ENCODE results near the gene SAMD4A. TPM values are rescaled to one million over a fixed set of nuclear protein-coding genes. Genes with fewer than 3 reads are reported as not detected.
"Not testable (repeated sequence)": the region's sequence is repeated elsewhere in the genome, so short reads cannot be mapped to it uniquely, and the experiment has no call there.

Gene SAMD4A
- total RNA-seq, 4 donors from 2014 or later = 39.8 to 53.3 (median 48.0) TPM

DNA sequence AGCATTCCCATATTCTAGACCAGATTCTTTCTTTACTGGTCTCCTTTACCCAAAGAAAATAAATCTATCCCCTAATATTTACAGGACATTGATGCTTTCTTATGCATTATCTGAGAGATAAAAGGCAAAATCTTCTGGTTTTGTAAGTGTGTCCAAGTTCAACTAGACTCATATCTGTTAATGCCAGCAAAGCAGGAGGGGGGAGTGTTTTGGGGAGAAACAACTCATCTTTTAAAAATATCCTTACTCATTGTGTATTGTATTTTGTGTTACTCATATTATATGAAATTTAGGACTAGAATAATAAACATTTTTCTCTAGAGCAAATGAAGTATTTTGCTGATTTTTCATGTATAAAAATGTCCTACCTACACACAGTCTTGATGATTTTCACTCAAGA lies 54.8 kb downstream of the SAMD4A start:
- Histone ChIP-seq H3K36me3 (peaks cover 0 to 4% (median 0%) of the 10 kb centered on the region in 3 donors), H3K27ac (no peak overlapping the region), H3K4me3 (no peak overlapping the region), H3K9me3 (peaks cover 0 to 3% (median 0%) of the 10 kb centered on the region in 4 donors), H3K27me3 (no peaks in the 10 kb centered on the region), H3K4me1 (peaks cover 0 to 27% (median under 1%) of the 10 kb centered on the region in 4 donors)
- DNase-seq (ENCODE audit: low spot score in 2 of 2) = no peak
- TF ChIP-seq POLR2A (IDR thresholded peaks at IDR 0.05) (no peak), EP300 (IDR thresholded peaks at IDR 0.05) (no peak)
- TF ChIP-seq, protein P1, sequence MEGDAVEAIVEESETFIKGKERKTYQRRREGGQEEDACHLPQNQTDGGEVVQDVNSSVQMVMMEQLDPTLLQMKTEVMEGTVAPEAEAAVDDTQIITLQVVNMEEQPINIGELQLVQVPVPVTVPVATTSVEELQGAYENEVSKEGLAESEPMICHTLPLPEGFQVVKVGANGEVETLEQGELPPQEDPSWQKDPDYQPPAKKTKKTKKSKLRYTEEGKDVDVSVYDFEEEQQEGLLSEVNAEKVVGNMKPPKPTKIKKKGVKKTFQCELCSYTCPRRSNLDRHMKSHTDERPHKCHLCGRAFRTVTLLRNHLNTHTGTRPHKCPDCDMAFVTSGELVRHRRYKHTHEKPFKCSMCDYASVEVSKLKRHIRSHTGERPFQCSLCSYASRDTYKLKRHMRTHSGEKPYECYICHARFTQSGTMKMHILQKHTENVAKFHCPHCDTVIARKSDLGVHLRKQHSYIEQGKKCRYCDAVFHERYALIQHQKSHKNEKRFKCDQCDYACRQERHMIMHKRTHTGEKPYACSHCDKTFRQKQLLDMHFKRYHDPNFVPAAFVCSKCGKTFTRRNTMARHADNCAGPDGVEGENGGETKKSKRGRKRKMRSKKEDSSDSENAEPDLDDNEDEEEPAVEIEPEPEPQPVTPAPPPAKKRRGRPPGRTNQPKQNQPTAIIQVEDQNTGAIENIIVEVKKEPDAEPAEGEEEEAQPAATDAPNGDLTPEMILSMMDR (IDR thresholded peaks at IDR 0.05) = no peak

DNA sequence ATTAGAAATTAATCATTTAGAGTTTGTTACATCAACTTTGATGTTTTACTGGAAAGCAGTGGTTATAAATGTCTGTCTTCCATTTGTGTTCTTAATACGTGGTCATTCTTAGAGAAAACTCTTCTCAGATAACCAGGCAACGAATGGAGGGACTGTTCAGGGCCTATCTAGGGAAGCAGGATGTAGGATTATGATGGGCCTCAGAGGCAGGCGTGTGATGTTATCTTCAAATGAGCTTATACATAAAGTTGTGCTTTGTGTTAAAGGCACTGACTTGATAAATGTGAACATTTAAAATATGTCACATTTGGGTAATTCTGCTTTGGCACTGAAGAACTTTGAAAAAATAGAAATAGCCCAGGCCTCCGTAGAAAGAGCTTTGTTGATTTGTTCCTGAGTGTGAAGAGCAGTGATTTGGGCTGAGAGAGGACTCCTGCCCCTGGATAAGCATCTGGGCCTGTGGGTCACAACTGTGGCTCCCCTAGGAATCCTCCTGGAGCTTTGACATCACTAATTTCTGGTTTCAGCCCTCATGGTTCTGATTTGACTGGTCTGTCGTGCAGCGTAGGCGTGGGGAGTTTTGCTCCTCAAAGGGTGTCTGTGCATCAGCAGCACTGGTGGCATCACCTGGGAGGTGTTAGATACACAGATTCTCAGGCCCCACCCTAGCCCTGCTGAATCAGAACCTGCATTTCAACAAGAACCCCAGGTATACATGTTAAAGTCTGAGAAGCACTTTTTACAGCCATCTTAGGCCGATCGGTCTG lies 55.4 kb downstream of the SAMD4A start:
- WGBS, 2 donors = 94 to 96% methylated on average over 9 of the region's 9 CpGs
- Histone ChIP-seq H3K4me1 (peaks cover 0 to 34% (median 7%) of the 10 kb centered on the region in 4 donors), H3K27me3 (no peaks in the 10 kb centered on the region), H3K36me3 (peaks cover 0 to 4% (median 0%) of the 10 kb centered on the region in 3 donors), H3K9me3 (peaks cover 0 to 3% (median 0%) of the 10 kb centered on the region in 4 donors), H3K27ac (no peak overlapping the region), H3K4me3 (no peak overlapping the region)
- TF ChIP-seq, protein P1 (IDR thresholded peaks at IDR 0.05) = no peak
- TF ChIP-seq POLR2A (IDR thresholded peaks at IDR 0.05) = no peak
- no peak for TF ChIP-seq EP300 (IDR thresholded peaks at IDR 0.05)
- DNase-seq (ENCODE audit: low spot score in 2 of 2) = no peak

DNA sequence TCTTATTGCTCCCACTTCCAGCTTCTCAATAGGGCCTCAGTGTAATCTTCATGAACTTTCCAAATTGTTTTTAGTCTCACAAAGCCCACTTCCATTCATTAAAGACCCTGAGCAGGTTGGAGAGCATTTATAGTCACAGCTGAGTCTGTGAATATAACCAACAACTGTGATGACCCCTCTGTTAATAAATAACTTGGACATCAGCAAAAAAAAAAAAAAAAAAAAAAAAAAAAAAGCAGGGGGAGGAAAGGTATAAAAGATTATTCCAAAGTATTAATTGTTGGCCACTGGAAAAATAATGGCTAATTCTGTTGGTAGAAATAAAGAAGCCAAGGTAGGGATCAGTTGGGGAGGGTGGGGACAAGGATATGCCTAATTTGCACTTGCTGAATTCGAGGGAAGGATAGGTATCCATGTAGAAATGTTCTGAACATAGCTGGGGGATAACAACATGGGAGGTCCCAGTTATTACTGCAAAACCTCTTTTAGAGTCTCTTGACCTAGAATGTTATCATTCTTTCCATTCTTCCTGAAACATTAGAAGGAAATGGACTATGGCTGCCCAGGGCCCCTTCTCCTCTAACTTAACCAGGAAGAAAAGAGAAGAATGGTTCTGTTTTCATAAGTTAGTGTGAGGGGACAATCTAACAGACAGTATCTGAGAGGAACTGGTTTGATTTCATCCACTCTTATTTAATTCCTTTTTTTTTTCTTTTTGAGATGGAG lies 56.5 kb downstream of the SAMD4A start:
- peaks cover 0 to 44% (median 14%) of the 10 kb centered on the region in 4 donors for H3K4me1 ChIP-seq
- TF ChIP-seq, protein P1 (IDR thresholded peaks at IDR 0.05) = no peak
- TF ChIP-seq POLR2A (IDR thresholded peaks at IDR 0.05) = no peak
- TF ChIP-seq EP300 (IDR thresholded peaks at IDR 0.05) = no peak
- no peak for DNase-seq (ENCODE audit: low spot score in 2 of 2)
- H3K27ac ChIP-seq = no peak overlapping the region
- no peak overlapping the region for H3K4me3 ChIP-seq
- H3K9me3 ChIP-seq = no peaks in the 10 kb centered on the region
- WGBS, 2 donors = 79 to 86% methylated on average over 1 of the region's 1 CpG
- H3K27me3 ChIP-seq = no peaks in the 10 kb centered on the region
- no peaks in the 10 kb centered on the region for H3K36me3 ChIP-seq

DNA sequence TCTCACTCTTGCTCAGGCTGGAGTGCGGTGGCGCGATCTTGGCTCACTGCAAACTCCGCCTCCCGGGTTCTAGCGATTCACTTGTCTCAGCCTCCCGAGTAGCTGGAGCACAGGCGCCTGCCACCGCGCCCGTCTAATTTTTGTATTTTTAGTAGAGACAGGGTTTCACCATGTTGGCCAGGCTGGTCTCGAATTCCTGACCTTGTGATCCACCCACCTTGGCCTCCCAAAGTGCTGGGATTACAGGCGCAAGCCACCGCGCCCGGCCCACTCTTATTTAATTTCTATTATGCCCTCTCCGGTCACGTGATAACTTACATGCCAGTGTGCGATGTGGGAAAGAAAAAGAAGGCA lies 57.1 kb downstream of the SAMD4A start:
- not testable (repeated sequence) for H3K27me3 ChIP-seq; H3K4me3 ChIP-seq; H3K36me3 ChIP-seq; H3K9me3 ChIP-seq; DNase-seq (ENCODE audit: low spot score in 2 of 2); H3K27ac ChIP-seq
- WGBS, 2 donors = 93% methylated on average over 19 of the region's 19 CpGs
- peaks cover 0 to 50% (median 19%) of the 10 kb centered on the region in 4 donors for H3K4me1 ChIP-seq

DNA sequence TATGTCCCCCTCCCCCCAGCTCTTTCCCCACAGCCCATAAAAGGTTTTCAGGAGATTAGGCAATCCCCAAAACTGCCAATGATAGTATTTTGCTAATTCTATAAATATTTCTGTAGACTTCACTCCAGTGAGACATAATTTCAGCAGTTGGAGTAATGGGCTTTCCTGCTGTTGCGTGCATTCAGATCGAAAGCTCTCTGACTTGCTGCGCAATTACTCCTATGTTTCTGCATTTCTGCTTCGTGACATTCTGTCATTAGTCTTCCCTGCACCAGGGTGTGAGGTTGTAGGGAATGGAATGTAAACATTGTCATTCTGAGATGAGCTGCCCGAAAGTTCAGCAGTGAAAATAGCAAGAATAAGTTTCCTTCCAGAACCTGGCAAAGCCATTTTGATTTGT lies 58.2 kb downstream of the SAMD4A start:
- DNase-seq (ENCODE audit: low spot score in 2 of 2) = no peak
- Histone ChIP-seq H3K36me3 (no peaks in the 10 kb centered on the region), H3K4me3 (no peak overlapping the region), H3K4me1 (peaks cover 0 to 60% (median 28%) of the 10 kb centered on the region in 4 donors), H3K27me3 (no peaks in the 10 kb centered on the region), H3K9me3 (no peaks in the 10 kb centered on the region), H3K27ac (no peak overlapping the region)
- 78 to 83% methylated on average over 5 of the region's 5 CpGs for WGBS, 2 donors
- TF ChIP-seq EP300 (IDR thresholded peaks at IDR 0.05) (no peak), POLR2A (IDR thresholded peaks at IDR 0.05) (no peak)
- TF ChIP-seq, protein P1 (IDR thresholded peaks at IDR 0.05) = no peak

All from tibial nerve (tissue), 4 donors.